GM18519 (cell line): ENCODE results near the gene CSF3R.
"Not testable (repeated sequence)": the region's sequence is repeated elsewhere in the genome, so short reads cannot be mapped to it uniquely, and the experiment has no call there.

Experiments
- ATAC-seq: cut with Tn5 transposase; IDR thresholded peaks from one replicate; pipeline ENCODE4 v1.9.1; 2021; ENCODE audit warnings: mild to moderate bottlenecking, moderate library complexity; ENCODE audit not compliant: unreplicated experiment, low FRiP score

Gene CSF3R

GRCh38 chr1:36484099-36484498, 1.4 kb upstream of the CSF3R start:
- no peak for ATAC-seq

- no peak for ATAC-seq
Observed at GRCh38 chr1:36481771-36482723, 666 bp downstream of the CSF3R start.

GRCh38 chr1:36481091-36481490, 1.6 kb downstream of the CSF3R start:
- no peak for ATAC-seq

- no peak for ATAC-seq
Observed at GRCh38 chr1:36480161-36480560, 2.6 kb downstream of the CSF3R start.

- no peak for ATAC-seq
Observed at GRCh38 chr1:36479505-36480051, 3.1 kb downstream of the CSF3R start.

- not testable (repeated sequence) for ATAC-seq
Observed at GRCh38 chr1:36477615-36478014, 5.1 kb downstream of the CSF3R start.

- no peak for ATAC-seq
Observed at GRCh38 chr1:36476945-36477344, 5.8 kb downstream of the CSF3R start.

GRCh38 chr1:36475910-36476604, 6.7 kb downstream of the CSF3R start:
- no peak for ATAC-seq

- ATAC-seq = no peak
Observed at GRCh38 chr1:36475341-36475740, 7.4 kb downstream of the CSF3R start.

- ATAC-seq = no peak
Observed at GRCh38 chr1:36472656-36473055, 10.1 kb downstream of the CSF3R start.

- no peak for ATAC-seq
Observed at GRCh38 chr1:36471830-36472641, 10.7 kb downstream of the CSF3R start.

GRCh38 chr1:36469163-36469562, 13.6 kb downstream of the CSF3R start:
- ATAC-seq = no peak

GRCh38 chr1:36467700-36468455, 14.8 kb downstream of the CSF3R start:
- no peak for ATAC-seq

- ATAC-seq = no peak
Observed at GRCh38 chr1:36467027-36467410, 15.7 kb downstream of the CSF3R start.

- no peak for ATAC-seq
Observed at GRCh38 chr1:36466370-36467026, 16.2 kb downstream of the CSF3R start.

GRCh38 chr1:36465731-36466369, 16.9 kb downstream of the CSF3R start:
- no peak for ATAC-seq

- ATAC-seq = peak; percentile 12
Observed at GRCh38 chr1:36464605-36465393, 17.9 kb downstream of the CSF3R start.
